Stimulated activated CD8-positive, alpha-beta memory T cell treated with anti-CD3 and anti-CD28 coated beads, Interleukin-12 subunit alpha, Interleukin-12 subunit beta, amount 100 ng/mL, for 24 hours (primary cell): ENCODE data around the gene LRRC2.
"Not testable (repeated sequence)": the region's sequence is repeated elsewhere in the genome, so short reads cannot be mapped to it uniquely, and the experiment has no call there.

ENCODE experiments used
- DNase-seq: peaks from one replicate; pipeline ENCODE4 v3.0.0-alpha.2; 2020; ENCODE audit errors: extremely low read depth

LRRC2 gene

GRCh38 chr3:46584598-46585467 is 18.7 kb upstream of the LRRC2 start:
- DNase-seq: no peak

GRCh38 chr3:46580675-46581074 is 14.6 kb upstream of the LRRC2 start:
- DNase-seq: no peak

GRCh38 chr3:46579756-46580286 is 13.7 kb upstream of the LRRC2 start:
- no peak for DNase-seq

GRCh38 chr3:46578973-46579755 is 13.1 kb upstream of the LRRC2 start:
- no peak for DNase-seq

GRCh38 chr3:46577580-46578249 is 11.6 kb upstream of the LRRC2 start:
- DNase-seq: not testable (repeated sequence)

- DNase-seq: no peak
These were observed 10.8 kb upstream of the LRRC2 start for GRCh38 chr3:46576879-46577278.

GRCh38 chr3:46576386-46576785 is 10.3 kb upstream of the LRRC2 start:
- no peak for DNase-seq

- no peak for DNase-seq
These were observed 9.6 kb upstream of the LRRC2 start for GRCh38 chr3:46575577-46576222.

- no peak for DNase-seq
These were observed 8.9 kb upstream of the LRRC2 start for GRCh38 chr3:46574881-46575576.

GRCh38 chr3:46574243-46574646 is 8.1 kb upstream of the LRRC2 start:
- no peak for DNase-seq

- DNase-seq: no peak
These were observed 7.6 kb upstream of the LRRC2 start for GRCh38 chr3:46573701-46574100.

- no peak for DNase-seq
These were observed 5.6 kb upstream of the LRRC2 start for GRCh38 chr3:46571684-46572083.

- no peak for DNase-seq
These were observed 479 bp downstream of the LRRC2 start for GRCh38 chr3:46565607-46566039.

- no peak for DNase-seq
These were observed 1.0 kb downstream of the LRRC2 start for GRCh38 chr3:46565077-46565476.

GRCh38 chr3:46564190-46565021 is 1.7 kb downstream of the LRRC2 start:
- DNase-seq: no peak

GRCh38 chr3:46561951-46562350 is 4.2 kb downstream of the LRRC2 start:
- no peak for DNase-seq

GRCh38 chr3:46561511-46561910 is 4.6 kb downstream of the LRRC2 start:
- DNase-seq: no peak

GRCh38 chr3:46559091-46559704 is 6.9 kb downstream of the LRRC2 start:
- DNase-seq: no peak

- no peak for DNase-seq
These were observed 7.7 kb downstream of the LRRC2 start for GRCh38 chr3:46558184-46559043.
